ENCODE measurements around the gene XRN2.

Gene XRN2

GRCh38 chr20:21391972-21392352, 88.8 kb downstream of the XRN2 start:
- no peak for TF ChIP-seq CTCF (IDR thresholded peaks at IDR 0.05; ENCODE audit: insufficient read depth, missing control alignments)
- no peak for DNase-seq (ENCODE audit: insufficient read length, low spot score)
- no peak for FAIRE-seq

- FAIRE-seq (no peak), DNase-seq (ENCODE audit: insufficient read length, low spot score) (no peak)
- no peak for TF ChIP-seq CTCF (IDR thresholded peaks at IDR 0.05; ENCODE audit: insufficient read depth, missing control alignments)
Observed at GRCh38 chr20:21393166-21393565, 90.0 kb downstream of the XRN2 start.

GRCh38 chr20:21393816-21394519, 90.8 kb downstream of the XRN2 start:
- DNase-seq (ENCODE audit: insufficient read length, low spot score) = no peak
- no peak for TF ChIP-seq CTCF (IDR thresholded peaks at IDR 0.05; ENCODE audit: insufficient read depth, missing control alignments)
- FAIRE-seq = no peak

- no peak for FAIRE-seq
- no peak for DNase-seq (ENCODE audit: insufficient read length, low spot score)
- TF ChIP-seq CTCF (IDR thresholded peaks at IDR 0.05; ENCODE audit: insufficient read depth, missing control alignments) = no peak
Observed at GRCh38 chr20:21394551-21394950, 91.4 kb downstream of the XRN2 start.

- FAIRE-seq = no peak
- no peak for DNase-seq (ENCODE audit: insufficient read length, low spot score)
- TF ChIP-seq CTCF (IDR thresholded peaks at IDR 0.05; ENCODE audit: insufficient read depth, missing control alignments) = no peak
Observed at GRCh38 chr20:21395051-21395665, 92.0 kb downstream of the XRN2 start.

GRCh38 chr20:21395666-21396598, 92.8 kb downstream of the XRN2 start:
- no peak for FAIRE-seq
- TF ChIP-seq CTCF (IDR thresholded peaks at IDR 0.05; ENCODE audit: insufficient read depth, missing control alignments) = no peak
- DNase-seq (ENCODE audit: insufficient read length, low spot score) = no peak
